ENCODE measurements around the gene POU2F2.

DNA sequence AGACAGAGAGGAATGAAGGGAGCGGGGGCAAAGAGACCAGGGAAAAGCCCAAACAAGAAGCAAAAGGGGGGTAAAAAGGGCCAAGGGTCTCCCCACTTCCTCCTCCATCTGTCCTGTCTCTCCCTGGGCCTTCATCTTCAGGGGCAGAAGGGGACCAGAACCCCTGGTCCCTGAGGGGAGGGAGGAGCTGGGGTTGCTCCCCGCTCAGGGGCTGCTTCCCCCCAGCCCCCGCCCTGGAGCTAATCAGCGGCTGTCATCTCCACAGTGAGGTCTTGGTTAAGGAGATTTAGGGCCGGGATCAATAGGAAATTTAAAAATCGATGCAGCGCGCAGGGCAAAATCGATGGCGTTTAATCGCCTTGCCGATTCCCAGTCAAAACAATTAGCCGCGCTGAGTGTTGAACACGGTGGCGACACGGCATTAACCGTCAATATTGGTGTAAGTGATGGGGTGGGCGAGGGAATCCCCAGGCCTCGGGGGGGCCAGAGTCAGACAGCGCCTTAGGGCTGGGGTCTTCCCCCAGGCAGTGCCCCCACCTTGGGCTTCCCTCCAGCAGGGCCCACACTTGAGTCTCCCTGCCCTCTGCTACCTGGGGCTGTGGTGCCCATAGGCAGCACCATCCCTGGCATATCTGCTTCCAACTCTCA lies 29.5 kb upstream of the POU2F2 start:
- no peak for TF ChIP-seq POLR2A (IDR thresholded peaks at IDR 0.05)
- TF ChIP-seq, protein P1, sequence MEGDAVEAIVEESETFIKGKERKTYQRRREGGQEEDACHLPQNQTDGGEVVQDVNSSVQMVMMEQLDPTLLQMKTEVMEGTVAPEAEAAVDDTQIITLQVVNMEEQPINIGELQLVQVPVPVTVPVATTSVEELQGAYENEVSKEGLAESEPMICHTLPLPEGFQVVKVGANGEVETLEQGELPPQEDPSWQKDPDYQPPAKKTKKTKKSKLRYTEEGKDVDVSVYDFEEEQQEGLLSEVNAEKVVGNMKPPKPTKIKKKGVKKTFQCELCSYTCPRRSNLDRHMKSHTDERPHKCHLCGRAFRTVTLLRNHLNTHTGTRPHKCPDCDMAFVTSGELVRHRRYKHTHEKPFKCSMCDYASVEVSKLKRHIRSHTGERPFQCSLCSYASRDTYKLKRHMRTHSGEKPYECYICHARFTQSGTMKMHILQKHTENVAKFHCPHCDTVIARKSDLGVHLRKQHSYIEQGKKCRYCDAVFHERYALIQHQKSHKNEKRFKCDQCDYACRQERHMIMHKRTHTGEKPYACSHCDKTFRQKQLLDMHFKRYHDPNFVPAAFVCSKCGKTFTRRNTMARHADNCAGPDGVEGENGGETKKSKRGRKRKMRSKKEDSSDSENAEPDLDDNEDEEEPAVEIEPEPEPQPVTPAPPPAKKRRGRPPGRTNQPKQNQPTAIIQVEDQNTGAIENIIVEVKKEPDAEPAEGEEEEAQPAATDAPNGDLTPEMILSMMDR (IDR thresholded peaks at IDR 0.05) = no peak
